IMR-90 (cell line): ENCODE data around the gene KCNQ1. TPM values are rescaled to one million over a fixed set of nuclear protein-coding genes. Genes with fewer than 3 reads are reported as not detected.

Source experiments
- ATAC-seq: fragments of 200-7000 bp; cut with Tn5 transposase; 2 replicates; pipeline ENCODE4 v1.9.1; 2020; ENCODE audit warnings: low read depth, mild to moderate bottlenecking, moderate library complexity
- BruUV-seq: library from RNA; stranded (reverse); fragments of 400-500 nt; replicated peaks from 2 replicates; lab custom pipeline; 2021; lab: Mats Ljungman, UMichigan
- CTCF ChIA-PET: fragments of 300-600 bp; formaldehyde crosslinking; extraction: SDS; loops from one replicate; lab custom pipeline; 2021; ENCODE audit warnings: antibody characterized with exemption; lab: Yijun Ruan, JAX
- POLR2A ChIA-PET: fragments of 300-600 bp; sonication (Branson Sonifier 250); formaldehyde crosslinking; loops from one replicate; lab custom pipeline; 2022; ENCODE audit warnings: antibody characterized with exemption; ENCODE audit not compliant: unreplicated experiment; lab: Charles Lee
- DNase-seq: peaks from one replicate; pipeline ENCODE4 v3.0.0; 2013
- H2AFZ ChIP-seq: replicated peaks from 2 replicates; pipeline ENCODE3; 2013; ENCODE audit warnings: low read length, mild to moderate bottlenecking; ENCODE audit not compliant: poor library complexity
- H2AK5ac ChIP-seq: 2 replicates; pipeline ENCODE4 v1.6.1; 2013; ENCODE audit warnings: low read depth, low read length, inconsistent platforms
- H2AK9ac ChIP-seq: replicated peaks from 2 replicates; pipeline ENCODE3; 2013; ENCODE audit warnings: mild to moderate bottlenecking, low read depth, low read length, moderate library complexity; ENCODE audit not compliant: poor library complexity
- H2BK120ac ChIP-seq: 2 replicates; pipeline ENCODE4 v1.6.1; 2013; ENCODE audit warnings: low read depth, low read length, inconsistent platforms
- H2BK15ac ChIP-seq: 3 replicates; pipeline ENCODE4 v1.6.1; 2013; ENCODE audit warnings: low read depth, low read length, inconsistent platforms
- H2BK20ac ChIP-seq: 2 replicates; pipeline ENCODE4 v1.6.1; 2013; ENCODE audit warnings: low read depth, mild to moderate bottlenecking, inconsistent platforms, low read length, moderate library complexity
- H2BK5ac ChIP-seq: 2 replicates; pipeline ENCODE4 v1.6.1; 2013; ENCODE audit warnings: mild to moderate bottlenecking, low read depth, low read length, inconsistent platforms; ENCODE audit not compliant: poor library complexity, severe bottlenecking
- H3K14ac ChIP-seq: replicated peaks from 2 replicates; pipeline ENCODE4 v1.6.1; 2013; ENCODE audit warnings: low read depth, low read length, inconsistent platforms
- H3K18ac ChIP-seq: 2 replicates; pipeline ENCODE4 v1.6.1; 2013; ENCODE audit warnings: low read depth, low read length, control low read depth
- H3K23ac ChIP-seq: 2 replicates; pipeline ENCODE4 v1.6.1; 2013; ENCODE audit warnings: low read depth, low read length, inconsistent platforms
- H3K27ac ChIP-seq: 2 replicates; pipeline ENCODE4 v1.5.1; 2013; ENCODE audit warnings: mild to moderate bottlenecking, control low read depth, low read length; ENCODE audit not compliant: insufficient read depth
- H3K27me3 ChIP-seq: 2 replicates; pipeline ENCODE4 v1.6.1; 2013; ENCODE audit warnings: low read length; ENCODE audit not compliant: control insufficient read depth, insufficient read depth
- H3K36me3 ChIP-seq: 2 replicates; pipeline ENCODE4 v1.6.1; 2013; ENCODE audit warnings: low read length, mixed read lengths; ENCODE audit not compliant: control insufficient read depth, insufficient read depth
- H3K4ac ChIP-seq: 2 replicates; pipeline ENCODE4 v1.6.1; 2013; ENCODE audit warnings: low read depth, low read length, inconsistent platforms
- H3K4me1 ChIP-seq: 2 replicates; pipeline ENCODE4 v1.6.1; 2013; ENCODE audit warnings: low read length, mixed read lengths; ENCODE audit not compliant: control insufficient read depth, insufficient read depth
- H3K4me2 ChIP-seq: 2 replicates; pipeline ENCODE4 v1.6.1; 2013; ENCODE audit warnings: low read depth, mild to moderate bottlenecking, control low read depth, low read length, moderate library complexity
- H3K4me3 ChIP-seq: 2 replicates; pipeline ENCODE4 v1.5.1; 2013; ENCODE audit warnings: low read depth, mild to moderate bottlenecking, control low read depth, low read length, moderate library complexity; ENCODE audit not compliant: insufficient read depth
- H3K56ac ChIP-seq: 2 replicates; pipeline ENCODE4 v1.6.1; 2013; ENCODE audit warnings: low read length, inconsistent platforms; ENCODE audit not compliant: insufficient read depth; ENCODE audit errors: extremely low read depth
- H3K79me1 ChIP-seq, 2 experiments: 2 replicates each; pipeline ENCODE4 v1.6.1; 2013; ENCODE audit warnings: low read length in 2 of 2, inconsistent platforms in 1 of 2, low read depth in 1 of 2
- H3K9ac ChIP-seq: 2 replicates; pipeline ENCODE4 v1.6.1; 2013; ENCODE audit warnings: low read depth, low read length, control low read depth
- H3K9me1 ChIP-seq: 2 replicates; pipeline ENCODE4 v1.6.1; 2013; ENCODE audit warnings: low read length, inconsistent platforms; ENCODE audit not compliant: insufficient read depth
- H3K9me3 ChIP-seq: 2 replicates; pipeline ENCODE4 v1.6.1; 2013; ENCODE audit warnings: low read length; ENCODE audit not compliant: control insufficient read depth, insufficient read depth
- H4K20me1 ChIP-seq: 2 replicates; pipeline ENCODE4 v1.6.1; 2013; ENCODE audit warnings: low read length, inconsistent platforms; ENCODE audit not compliant: insufficient read depth
- H4K5ac ChIP-seq: 2 replicates; pipeline ENCODE4 v1.6.1; 2013; ENCODE audit warnings: mild to moderate bottlenecking, low read depth, low read length, control low read depth
- H4K8ac ChIP-seq, 2 experiments: 2 replicates each; pipeline ENCODE4 v1.6.1; 2013; ENCODE audit warnings: low read depth in 2 of 2, low read length in 2 of 2, control low read depth in 1 of 2, inconsistent platforms in 1 of 2
- H4K91ac ChIP-seq: 2 replicates; pipeline ENCODE4 v1.6.1; 2013; ENCODE audit warnings: low read depth, low read length, inconsistent platforms; ENCODE audit not compliant: insufficient read depth
- BHLHE40 ChIP-seq: fragments of 150-350 bp; IDR thresholded peaks from 2 replicates; pipeline ENCODE4 v1.6.1; 2016; ENCODE audit warnings: mild to moderate bottlenecking, low read depth, low read length
- CHD1 ChIP-seq: IDR thresholded peaks from 2 replicates; pipeline ENCODE4 v1.6.1; 2012; ENCODE audit warnings: low read depth, low read length, improper control_type of control experiment
- FOS ChIP-seq: fragments of 150-350 bp; IDR thresholded peaks from 2 replicates; pipeline ENCODE4 v1.6.1; 2016; ENCODE audit warnings: low read depth, low read length
- MXI1 ChIP-seq: IDR thresholded peaks from 2 replicates; pipeline ENCODE4 v1.6.1; 2012; ENCODE audit warnings: low read depth, mild to moderate bottlenecking, low read length, moderate library complexity, borderline replicate concordance
- POLR2A ChIP-seq: IDR thresholded peaks from 2 replicates; pipeline ENCODE4 v1.6.1; 2012; ENCODE audit warnings: mild to moderate bottlenecking, low read depth, low read length
- RAD21 ChIP-seq: IDR thresholded peaks from 2 replicates; pipeline ENCODE4 v1.6.1; 2012; ENCODE audit warnings: low read length, improper control_type of control experiment
- RFX5 ChIP-seq: IDR thresholded peaks from 2 replicates; pipeline ENCODE4 v1.8.0; 2012; ENCODE audit warnings: low read depth, mild to moderate bottlenecking, low read length, moderate library complexity
- USF2 ChIP-seq: fragments of 150-350 bp; IDR thresholded peaks from 2 replicates; pipeline ENCODE4 v1.6.1; 2017; ENCODE audit warnings: mild to moderate bottlenecking, antibody characterized with exemption, low read length, low read depth
- WGBS, 2 experiments: methylation state at CpG; one replicate each; pipeline versions ENCODE4 v1.1.5 to v1.1.7; 2013; ENCODE audit warnings: missing lambda C conversion rate in 2 of 2; ENCODE audit not compliant: insufficient read length in 1 of 2; ENCODE audit errors: extremely low coverage in 2 of 2; 5-methylcytosine and 5-hydroxymethylcytosine counted together
- dilution Hi-C: fragments of 300-500 bp; cut with HindIII; formaldehyde crosslinking; loops from one replicate; pipeline ENCODE4 v1.14.3; 2018; ENCODE audit warnings: low sequenced_read_pairs; ENCODE audit not compliant: unreplicated experiment
- in situ Hi-C: fragments of 300-500 bp; cut with MboI; formaldehyde crosslinking; loops from 3 replicates; pipeline ENCODE4 v1.14.3; 2019; ENCODE audit warnings: low sequenced_read_pairs, inconsistent platforms, mixed read lengths
- intact Hi-C: fragments of 100-400 bp; cut with micrococcal nuclease; formaldehyde crosslinking; loops from 2 replicates; pipeline ENCODE4 v1.10.0; 2022
- polyA plus RNA-seq, 3 experiments: library from polyadenylated mRNA; depleted of rRNA; stranded (reverse); fragments of >200 nt; gene quantifications; 2 replicates each; pipeline ENCODE4 v1.2.3, GENCODE V29; 2012; ENCODE audit warnings: low replicate concordance in 1 of 3
- total RNA-seq: library from RNA; depleted of rRNA; stranded (reverse); fragments of >200 nt; gene quantifications from 2 replicates; pipeline ENCODE4 v1.2.3, GENCODE V29; 2012
- TF ChIP-seq, protein P1 (sequence below): conservative IDR thresholded peaks from 2 replicates; pipeline ENCODE4 v1.5.1; 2012; ENCODE audit warnings: mild to moderate bottlenecking, low read depth, low read length, improper control_type of control experiment

Gene KCNQ1
- total and polyA plus RNA-seq, 2 of the 4 experiments (the other 2 are of a cell fraction) = 0.07 TPM; not detected in 1

DNA sequence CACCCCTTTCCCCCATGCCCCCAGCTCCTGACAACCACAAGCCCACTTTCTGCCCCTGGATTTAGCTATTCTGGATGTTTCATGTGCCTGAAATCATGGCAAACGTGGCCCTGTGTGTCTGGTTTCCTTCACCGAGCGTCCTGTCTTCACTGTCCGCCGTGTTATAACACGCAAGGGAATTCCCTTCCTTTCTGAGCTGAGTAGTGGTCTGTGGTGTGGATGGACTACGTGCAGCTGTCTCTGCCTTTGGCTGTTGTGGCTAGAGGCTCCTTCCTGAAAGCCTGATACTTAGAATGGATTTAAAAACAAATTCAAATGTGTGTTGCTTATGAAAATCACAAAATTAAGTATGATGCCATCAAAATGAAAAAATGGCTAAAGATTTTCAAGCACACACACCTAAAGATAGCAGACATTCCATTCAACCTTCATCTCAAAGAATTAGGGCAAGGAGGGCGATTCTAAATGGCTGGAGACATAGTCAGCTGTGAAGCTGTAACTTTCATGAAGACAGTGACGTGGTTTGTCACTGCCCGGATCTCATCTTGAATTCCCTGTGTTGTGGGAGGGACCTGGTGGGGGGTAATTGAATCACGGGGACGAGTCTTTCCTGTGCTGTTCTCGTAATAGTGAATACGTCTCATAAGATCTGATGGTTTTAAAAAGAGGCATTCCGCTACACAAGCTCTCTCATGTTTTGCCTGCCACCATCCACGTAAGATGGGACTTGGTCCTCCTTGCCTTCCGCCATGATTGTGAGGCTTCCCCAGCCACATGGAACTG, 30.5 kb downstream of the KCNQ1 start (continued):
- TF ChIP-seq, protein P1, sequence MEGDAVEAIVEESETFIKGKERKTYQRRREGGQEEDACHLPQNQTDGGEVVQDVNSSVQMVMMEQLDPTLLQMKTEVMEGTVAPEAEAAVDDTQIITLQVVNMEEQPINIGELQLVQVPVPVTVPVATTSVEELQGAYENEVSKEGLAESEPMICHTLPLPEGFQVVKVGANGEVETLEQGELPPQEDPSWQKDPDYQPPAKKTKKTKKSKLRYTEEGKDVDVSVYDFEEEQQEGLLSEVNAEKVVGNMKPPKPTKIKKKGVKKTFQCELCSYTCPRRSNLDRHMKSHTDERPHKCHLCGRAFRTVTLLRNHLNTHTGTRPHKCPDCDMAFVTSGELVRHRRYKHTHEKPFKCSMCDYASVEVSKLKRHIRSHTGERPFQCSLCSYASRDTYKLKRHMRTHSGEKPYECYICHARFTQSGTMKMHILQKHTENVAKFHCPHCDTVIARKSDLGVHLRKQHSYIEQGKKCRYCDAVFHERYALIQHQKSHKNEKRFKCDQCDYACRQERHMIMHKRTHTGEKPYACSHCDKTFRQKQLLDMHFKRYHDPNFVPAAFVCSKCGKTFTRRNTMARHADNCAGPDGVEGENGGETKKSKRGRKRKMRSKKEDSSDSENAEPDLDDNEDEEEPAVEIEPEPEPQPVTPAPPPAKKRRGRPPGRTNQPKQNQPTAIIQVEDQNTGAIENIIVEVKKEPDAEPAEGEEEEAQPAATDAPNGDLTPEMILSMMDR = no peak
- no peak for TF ChIP-seq RFX5

DNA sequence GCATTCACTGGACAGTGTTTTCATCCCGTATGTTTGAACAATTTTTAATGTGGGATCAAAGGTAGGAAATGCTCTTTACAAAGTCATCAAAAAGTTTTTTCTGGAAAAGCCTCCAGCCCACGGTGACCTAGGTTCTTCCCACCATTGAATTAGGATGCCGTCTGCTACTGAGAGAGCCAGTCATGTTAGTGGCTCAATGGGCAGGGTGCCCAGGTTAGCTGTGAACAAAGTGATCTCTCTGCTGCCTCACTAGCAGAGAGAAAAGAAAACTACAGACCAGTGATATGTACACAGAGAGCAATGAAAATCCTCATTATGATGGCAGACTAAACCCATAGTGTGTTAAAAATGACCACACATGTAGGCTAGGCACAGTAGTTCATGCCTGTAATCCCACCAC, 32.4 kb downstream of the KCNQ1 start:
- no peak overlapping the region for H3K4me3 ChIP-seq
- no peak overlapping the region for H3K4ac ChIP-seq
- H3K36me3 ChIP-seq = no peaks in the 10 kb centered on the region
- no peak overlapping the region for H3K18ac ChIP-seq
- H2BK5ac ChIP-seq = no peak overlapping the region
- H3K23ac ChIP-seq = no peak overlapping the region
- no peaks in the 10 kb centered on the region for H3K9me3 ChIP-seq
- dilution Hi-C loops = no loop called here
- no peak overlapping the region for H2BK120ac ChIP-seq
- H3K4me1 ChIP-seq = no peaks in the 10 kb centered on the region
- no peak overlapping the region for H2AFZ ChIP-seq
- CTCF ChIA-PET = no interaction called here
- WGBS, 2 experiments = no CpG with 5 or more reads among the region's 3 CpGs
- no peak overlapping the region for H2AK5ac ChIP-seq
- peaks cover 30% of the 10 kb centered on the region for H3K27me3 ChIP-seq
- no peaks in the 10 kb centered on the region for H3K79me1 ChIP-seq
- no peaks in the 10 kb centered on the region for H3K9me1 ChIP-seq
- BruUV-seq = no TSS peak
- H4K20me1 ChIP-seq = no peaks in the 10 kb centered on the region; the same call in 1 of the 2 replicates
- DNase-seq = no peak
- H2BK15ac ChIP-seq = no peak overlapping the region
- in situ Hi-C loops = no loop called here
- H3K14ac ChIP-seq = no peak overlapping the region
- no peak overlapping the region for H4K5ac ChIP-seq
- no peak overlapping the region for H3K56ac ChIP-seq
- POLR2A ChIA-PET = no interaction called here
- intact Hi-C loops = no loop called here
- H3K9ac ChIP-seq = no peak overlapping the region
- no peak overlapping the region for H3K27ac ChIP-seq
- no peak overlapping the region for H2BK20ac ChIP-seq
- H3K4me2 ChIP-seq = no peak overlapping the region
- H4K8ac ChIP-seq = no peak overlapping the region
- no peak overlapping the region for H2AK9ac ChIP-seq
- TF ChIP-seq POLR2A (no peak), RFX5 (no peak), MXI1 (no peak), RAD21 (no peak), USF2 (no peak), BHLHE40 (no peak), CHD1 (no peak), FOS (no peak)
- H4K91ac ChIP-seq = no peak overlapping the region
- ATAC-seq = no peak
